Hepatocyte (in vitro differentiated cells): ENCODE results near the gene ACRBP. TPM values are rescaled to one million over a fixed set of nuclear protein-coding genes. Genes with fewer than 3 reads are reported as not detected.

Experiments used
- DNase-seq: peaks from one replicate; pipeline ENCODE4 v3.0.0-alpha.2; 2016; ENCODE audit warnings: low spot score
- H2AFZ ChIP-seq: fragments of 200-600 bp; sonication (generic); 2 replicates; pipeline ENCODE4 v1.6.0; 2016; ENCODE audit warnings: antibody characterized with exemption, mild to moderate bottlenecking
- H3K27ac ChIP-seq: fragments of 200-600 bp; sonication (generic); 2 replicates; pipeline ENCODE4 v1.5.1; 2016; ENCODE audit warnings: mild to moderate bottlenecking
- H3K27me3 ChIP-seq: fragments of 200-600 bp; sonication (generic); 2 replicates; pipeline ENCODE4 v1.6.1; 2016
- H3K36me3 ChIP-seq: fragments of 200-600 bp; sonication (generic); replicated peaks from 2 replicates; pipeline ENCODE4 v1.5.1; 2016; ENCODE audit warnings: low read depth; ENCODE audit not compliant: insufficient read depth
- H3K4me1 ChIP-seq: fragments of 200-600 bp; sonication (generic); 2 replicates; pipeline ENCODE4 v1.5.1; 2016; ENCODE audit warnings: mild to moderate bottlenecking, moderate library complexity; ENCODE audit not compliant: insufficient read depth
- H3K4me2 ChIP-seq: fragments of 200-600 bp; sonication (generic); 2 replicates; pipeline ENCODE4 v1.6.0; 2016
- H3K4me3 ChIP-seq: fragments of 200-600 bp; sonication (generic); 2 replicates; pipeline ENCODE4 v1.5.1; 2016; ENCODE audit warnings: mild to moderate bottlenecking
- H3K79me2 ChIP-seq: fragments of 200-600 bp; sonication (generic); 2 replicates; pipeline ENCODE4 v1.6.0; 2017; ENCODE audit warnings: mild to moderate bottlenecking
- H3K9me2 ChIP-seq: fragments of 200-600 bp; sonication (generic); replicated peaks from 2 replicates; pipeline ENCODE4 v1.6.0; 2017; ENCODE audit warnings: mild to moderate bottlenecking; ENCODE audit not compliant: insufficient read depth
- H3K9me3 ChIP-seq: fragments of 200-600 bp; sonication (generic); 2 replicates; pipeline ENCODE4 v1.5.1; 2016; ENCODE audit warnings: low read depth, mild to moderate bottlenecking
- H4K20me1 ChIP-seq: fragments of 200-600 bp; sonication (generic); 2 replicates; pipeline ENCODE4 v1.6.0; 2016; ENCODE audit warnings: mild to moderate bottlenecking; ENCODE audit not compliant: insufficient read depth, poor library complexity, severe bottlenecking
- EZH2 ChIP-seq: fragments of 200-600 bp; sonication (generic); IDR thresholded peaks from 2 replicates; pipeline ENCODE4 v1.6.1; 2016; ENCODE audit warnings: antibody characterized with exemption, mild to moderate bottlenecking, borderline replicate concordance
- EZH2phosphoT487 ChIP-seq: fragments of 200-600 bp; sonication (generic); IDR thresholded peaks from one replicate; pipeline ENCODE4 v1.6.1; 2018; ENCODE audit warnings: antibody characterized with exemption, mild to moderate bottlenecking, low read depth, moderate library complexity; ENCODE audit not compliant: unreplicated experiment, severe bottlenecking
- WGBS: methylation state at CpG from one replicate; pipeline ENCODE4 v1.1.6; 2016; ENCODE audit warnings: low lambda C conversion rate; ENCODE audit errors: missing lambda C conversion rate; 5-methylcytosine and 5-hydroxymethylcytosine counted together
- polyA plus RNA-seq: library from polyadenylated mRNA; unstranded; fragments of >200 nt; fragmentation: Nextera tagmentation; extraction: Ambion mirVana; gene quantifications from 2 replicates; pipeline ENCODE4 v1.2.1, GENCODE V29; 2016
- total RNA-seq: library from RNA; depleted of rRNA; stranded (reverse); fragments of >200 nt; gene quantifications from 2 replicates; pipeline ENCODE4 v1.2.3, GENCODE V29; 2014
- TF ChIP-seq, protein P1 (sequence below): fragments of 200-600 bp; sonication (generic); IDR thresholded peaks from 2 replicates; pipeline ENCODE4 v1.5.1; 2016; ENCODE audit warnings: antibody characterized with exemption, mild to moderate bottlenecking; ENCODE audit not compliant: poor library complexity

Gene ACRBP
- total and polyA plus RNA-seq, 2 experiments from 2014 or later, result 0.20 to 0.62 TPM

DNA sequence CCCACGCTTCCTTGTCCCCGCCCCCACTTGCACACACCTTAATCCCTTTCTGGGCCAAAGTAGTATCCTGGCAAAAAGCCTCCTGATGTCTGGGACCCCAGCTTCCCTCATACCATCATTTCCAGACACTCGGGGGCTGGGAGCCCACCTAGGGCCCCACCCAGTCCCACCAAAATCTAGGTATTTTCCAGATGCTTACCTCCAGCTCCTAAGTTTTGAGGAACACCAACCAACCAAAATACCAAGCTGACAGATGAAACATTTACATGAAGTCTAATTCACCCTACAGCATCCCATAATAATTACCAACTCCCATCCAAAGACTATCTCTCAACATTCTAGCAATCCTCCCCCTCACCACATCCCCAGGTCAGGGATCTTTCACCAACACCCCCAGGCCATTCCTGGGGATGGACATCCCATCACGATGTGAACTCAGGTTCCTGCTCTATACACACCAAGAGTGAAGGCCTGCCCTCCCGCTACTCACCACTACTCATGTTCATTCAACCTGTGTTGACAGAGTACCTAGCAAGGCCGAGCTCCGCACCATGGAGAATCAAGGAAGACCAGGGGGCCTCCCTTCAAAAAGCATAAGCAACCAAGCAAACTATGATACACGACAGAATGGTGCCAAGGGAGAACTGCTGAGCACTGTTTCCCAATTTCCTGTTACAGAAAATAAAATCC, 38.5 kb downstream of the ACRBP start:
- H3K4me1 ChIP-seq, result peaks cover 38% of the 10 kb centered on the region
- H3K9me3 ChIP-seq, result no peaks in the 10 kb centered on the region
- TF ChIP-seq, protein P1, sequence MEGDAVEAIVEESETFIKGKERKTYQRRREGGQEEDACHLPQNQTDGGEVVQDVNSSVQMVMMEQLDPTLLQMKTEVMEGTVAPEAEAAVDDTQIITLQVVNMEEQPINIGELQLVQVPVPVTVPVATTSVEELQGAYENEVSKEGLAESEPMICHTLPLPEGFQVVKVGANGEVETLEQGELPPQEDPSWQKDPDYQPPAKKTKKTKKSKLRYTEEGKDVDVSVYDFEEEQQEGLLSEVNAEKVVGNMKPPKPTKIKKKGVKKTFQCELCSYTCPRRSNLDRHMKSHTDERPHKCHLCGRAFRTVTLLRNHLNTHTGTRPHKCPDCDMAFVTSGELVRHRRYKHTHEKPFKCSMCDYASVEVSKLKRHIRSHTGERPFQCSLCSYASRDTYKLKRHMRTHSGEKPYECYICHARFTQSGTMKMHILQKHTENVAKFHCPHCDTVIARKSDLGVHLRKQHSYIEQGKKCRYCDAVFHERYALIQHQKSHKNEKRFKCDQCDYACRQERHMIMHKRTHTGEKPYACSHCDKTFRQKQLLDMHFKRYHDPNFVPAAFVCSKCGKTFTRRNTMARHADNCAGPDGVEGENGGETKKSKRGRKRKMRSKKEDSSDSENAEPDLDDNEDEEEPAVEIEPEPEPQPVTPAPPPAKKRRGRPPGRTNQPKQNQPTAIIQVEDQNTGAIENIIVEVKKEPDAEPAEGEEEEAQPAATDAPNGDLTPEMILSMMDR, result no peak
- TF ChIP-seq EZH2 (no peak), EZH2phosphoT487 (no peak)
- peaks cover 32% of the 10 kb centered on the region for H3K79me2 ChIP-seq
- no peaks in the 10 kb centered on the region for H3K9me2 ChIP-seq
- H3K4me3 ChIP-seq, result no peak overlapping the region
- H3K27ac ChIP-seq, result peak overlapping the region; percentile 82
- H2AFZ ChIP-seq, result no peak overlapping the region
- no peaks in the 10 kb centered on the region for H3K27me3 ChIP-seq
- no peak overlapping the region for H3K4me2 ChIP-seq
- WGBS, result 71% methylated on average over 8 of the region's 8 CpGs
- DNase-seq, result no peak
- H4K20me1 ChIP-seq, result peaks cover 28% of the 10 kb centered on the region
- H3K36me3 ChIP-seq, result no peaks in the 10 kb centered on the region

GRCh38 chr12:6607751-6608591, 39.3 kb downstream of the ACRBP start:
- H3K27ac ChIP-seq, result peak overlapping the region; percentile 82
- peak; percentile 82 for DNase-seq
- no peaks in the 10 kb centered on the region for H3K27me3 ChIP-seq
- WGBS, result 40% methylated on average over 8 of the region's 8 CpGs
- H3K4me3 ChIP-seq, result no peak overlapping the region
- TF ChIP-seq, protein P1, result no peak
- no peak for TF ChIP-seq EZH2
- TF ChIP-seq EZH2phosphoT487, result no peak
- no peaks in the 10 kb centered on the region for H3K36me3 ChIP-seq
- H3K79me2 ChIP-seq, result peaks cover 39% of the 10 kb centered on the region
- peaks cover 39% of the 10 kb centered on the region for H3K4me1 ChIP-seq
- no peak overlapping the region for H3K4me2 ChIP-seq
- peaks cover 36% of the 10 kb centered on the region for H4K20me1 ChIP-seq
- no peaks in the 10 kb centered on the region for H3K9me2 ChIP-seq
- H2AFZ ChIP-seq, result no peak overlapping the region
- no peaks in the 10 kb centered on the region for H3K9me3 ChIP-seq

DNA sequence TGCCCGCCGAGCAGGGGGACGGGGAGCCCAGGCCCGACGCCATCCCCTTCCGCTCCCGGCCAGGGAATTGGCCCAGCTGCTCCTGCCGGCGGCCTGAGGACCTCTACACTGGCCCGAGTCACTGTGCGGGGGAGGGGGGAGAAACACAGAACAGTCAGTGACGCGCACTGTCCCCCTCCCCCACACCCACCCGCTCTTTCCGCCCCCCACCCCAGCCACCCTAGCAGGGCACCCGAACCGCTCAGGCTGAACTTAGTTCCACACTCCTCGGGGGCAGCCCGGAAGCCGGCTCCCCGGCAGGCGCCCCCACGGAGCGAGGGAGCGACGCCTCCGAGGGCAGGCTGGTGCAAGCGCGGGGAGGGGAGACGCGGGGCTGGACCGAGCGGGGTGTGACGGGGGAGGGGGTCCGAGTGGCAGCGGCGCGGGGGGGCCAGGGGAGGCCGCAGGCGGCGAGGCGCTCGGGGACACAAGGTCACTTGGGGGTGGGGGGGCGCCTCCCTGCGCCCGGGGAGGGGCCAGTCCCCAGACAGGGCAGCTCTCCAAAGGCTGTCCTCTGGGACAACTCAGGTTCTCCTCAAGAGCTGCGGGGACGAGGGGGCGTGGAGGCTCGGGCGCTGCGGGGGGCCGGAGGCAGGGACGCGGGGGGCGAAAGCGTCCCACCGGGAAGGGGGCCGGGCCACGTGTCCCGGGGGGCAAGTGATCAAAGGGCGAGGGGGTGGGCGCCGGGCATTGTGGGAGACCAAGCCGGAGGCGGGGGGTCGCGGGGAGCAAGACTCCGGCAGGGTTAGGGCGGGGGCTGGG, 40.7 kb downstream of the ACRBP start:
- Histone ChIP-seq H3K4me2 (peak overlapping the region; percentile 92), H3K4me3 (peak overlapping the region; percentile 92), H3K4me1 (peaks cover 29% of the 10 kb centered on the region), H4K20me1 (peaks cover 44% of the 10 kb centered on the region), H3K9me3 (no peaks in the 10 kb centered on the region), H3K27me3 (no peaks in the 10 kb centered on the region), H3K36me3 (no peaks in the 10 kb centered on the region), H3K9me2 (no peaks in the 10 kb centered on the region), H3K27ac (peak overlapping the region; percentile 99), H3K79me2 (peaks cover 54% of the 10 kb centered on the region), H2AFZ (peak overlapping the region; percentile 54)
- TF ChIP-seq, protein P1, result no peak
- TF ChIP-seq EZH2, result no peak
- no peak for TF ChIP-seq EZH2phosphoT487
- peak; percentile 78 for DNase-seq
- 16% methylated on average over 5 of the region's 70 CpGs for WGBS
